BE2C (cell line): Measurements from ENCODE around the gene DCAF7.

Experiments
- DNase-seq: peaks from one replicate; pipeline ENCODE4 v3.0.0-alpha.2; 2020
- H3K27me3 ChIP-seq: fragments of 250-450 bp; sonication (Bioruptor Pico); 2 replicates; pipeline ENCODE4 v1.5.1; 2020; ENCODE audit warnings: mild to moderate bottlenecking
- H3K36me3 ChIP-seq: fragments of 250-450 bp; sonication (Bioruptor Pico); 2 replicates; pipeline ENCODE4 v1.5.1; 2020; ENCODE audit warnings: mild to moderate bottlenecking
- H3K4me1 ChIP-seq: fragments of 250-450 bp; sonication (Bioruptor Pico); 2 replicates; pipeline ENCODE4 v1.5.1; 2020
- H3K4me3 ChIP-seq: 2 replicates; pipeline ENCODE4 v1.5.1; 2011; ENCODE audit warnings: low read depth, low read length
- H3K9me3 ChIP-seq: fragments of 250-450 bp; sonication (Bioruptor Pico); 2 replicates; pipeline ENCODE4 v1.5.1; 2020
- TF ChIP-seq, protein P1 (sequence below): IDR thresholded peaks from 2 replicates; pipeline ENCODE4 v1.5.1; 2012; ENCODE audit warnings: mild to moderate bottlenecking, low read depth, low read length

Gene DCAF7

DNA sequence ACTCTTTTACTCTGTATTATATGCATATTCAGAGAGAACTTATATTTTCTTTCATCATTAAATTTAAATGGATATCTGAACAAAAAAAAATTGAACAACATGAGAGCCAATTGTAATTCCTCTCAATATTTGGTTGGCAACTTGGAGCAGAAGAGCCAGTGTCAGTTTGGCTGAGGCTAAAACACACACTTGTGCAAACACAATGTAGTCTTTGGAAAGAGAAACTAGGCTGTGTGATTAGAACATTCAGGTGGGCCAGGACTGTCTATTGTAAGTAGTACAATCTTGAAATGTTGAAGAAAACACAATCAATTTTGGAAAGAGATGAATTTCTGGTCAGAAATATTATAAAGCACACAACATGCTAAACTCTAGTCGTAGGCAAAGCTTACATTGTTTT lies 17.0 kb downstream of the DCAF7 start:
- H3K4me3 ChIP-seq = no peak overlapping the region
- H3K36me3 ChIP-seq = peaks cover 17% of the 10 kb centered on the region
- H3K4me1 ChIP-seq = no peaks in the 10 kb centered on the region
- H3K27me3 ChIP-seq = no peaks in the 10 kb centered on the region
- no peaks in the 10 kb centered on the region; the same call in 1 of the 2 replicates for H3K9me3 ChIP-seq
- no peak for DNase-seq
- TF ChIP-seq, protein P1, sequence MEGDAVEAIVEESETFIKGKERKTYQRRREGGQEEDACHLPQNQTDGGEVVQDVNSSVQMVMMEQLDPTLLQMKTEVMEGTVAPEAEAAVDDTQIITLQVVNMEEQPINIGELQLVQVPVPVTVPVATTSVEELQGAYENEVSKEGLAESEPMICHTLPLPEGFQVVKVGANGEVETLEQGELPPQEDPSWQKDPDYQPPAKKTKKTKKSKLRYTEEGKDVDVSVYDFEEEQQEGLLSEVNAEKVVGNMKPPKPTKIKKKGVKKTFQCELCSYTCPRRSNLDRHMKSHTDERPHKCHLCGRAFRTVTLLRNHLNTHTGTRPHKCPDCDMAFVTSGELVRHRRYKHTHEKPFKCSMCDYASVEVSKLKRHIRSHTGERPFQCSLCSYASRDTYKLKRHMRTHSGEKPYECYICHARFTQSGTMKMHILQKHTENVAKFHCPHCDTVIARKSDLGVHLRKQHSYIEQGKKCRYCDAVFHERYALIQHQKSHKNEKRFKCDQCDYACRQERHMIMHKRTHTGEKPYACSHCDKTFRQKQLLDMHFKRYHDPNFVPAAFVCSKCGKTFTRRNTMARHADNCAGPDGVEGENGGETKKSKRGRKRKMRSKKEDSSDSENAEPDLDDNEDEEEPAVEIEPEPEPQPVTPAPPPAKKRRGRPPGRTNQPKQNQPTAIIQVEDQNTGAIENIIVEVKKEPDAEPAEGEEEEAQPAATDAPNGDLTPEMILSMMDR = no peak

DNA sequence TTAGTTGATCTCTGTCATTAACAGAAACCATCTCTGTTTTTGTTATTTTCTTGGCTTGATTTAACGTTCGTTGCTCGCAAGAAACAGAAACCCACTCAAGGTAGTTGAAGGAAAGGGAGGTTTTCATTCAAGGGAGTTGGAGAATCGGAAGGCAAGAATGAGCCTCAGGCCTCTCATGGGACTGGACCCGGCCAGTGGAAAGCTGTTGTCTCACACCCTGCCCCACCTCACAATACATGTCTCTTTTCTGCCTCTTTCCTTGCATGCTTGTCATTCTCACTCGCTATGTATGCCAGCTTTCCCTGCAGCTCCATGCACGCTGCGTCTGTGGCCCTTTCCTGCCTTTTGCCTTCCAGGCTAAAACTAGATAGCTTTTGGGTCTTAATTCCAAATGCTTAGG lies 18.3 kb downstream of the DCAF7 start:
- Histone ChIP-seq H3K4me3 (no peak overlapping the region), H3K9me3 (no peaks in the 10 kb centered on the region), H3K27me3 (no peaks in the 10 kb centered on the region), H3K4me1 (no peaks in the 10 kb centered on the region; the same call in none of the 2 replicates), H3K36me3 (peaks cover 17% of the 10 kb centered on the region)
- no peak for DNase-seq
- TF ChIP-seq, protein P1 = no peak

DNA sequence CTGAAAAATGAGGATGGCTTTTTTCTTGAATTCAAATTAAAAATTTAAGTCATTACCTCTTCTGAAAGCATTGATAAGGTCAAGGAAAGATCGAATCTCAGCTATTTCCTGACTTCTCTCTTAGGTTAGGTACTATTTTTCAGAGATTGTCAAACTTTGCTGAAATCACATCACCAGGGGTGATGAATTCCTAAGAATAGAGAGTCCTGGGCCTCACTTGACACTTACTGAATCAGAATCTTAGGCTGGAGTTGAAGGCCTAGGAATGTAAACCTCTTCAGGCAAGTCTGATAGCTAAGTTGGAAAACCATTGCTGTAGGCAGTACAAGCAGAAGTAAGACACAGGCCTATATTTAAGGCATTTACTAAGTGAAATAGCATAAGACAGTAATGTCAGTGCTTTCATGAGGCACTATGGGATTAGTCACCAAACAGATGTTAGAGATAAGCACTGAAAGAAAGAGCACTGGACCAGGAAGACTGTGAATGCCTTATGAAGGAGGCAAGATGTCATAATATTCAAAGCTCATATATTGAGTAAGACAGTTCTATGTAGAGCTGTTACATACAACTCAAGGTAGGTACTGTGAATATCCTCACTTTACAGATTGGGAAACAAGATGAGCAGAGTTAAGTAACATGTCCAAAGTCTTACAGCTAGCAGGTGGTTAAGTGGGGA lies 21.5 kb downstream of the DCAF7 start:
- Histone ChIP-seq H3K36me3 (peaks cover 14% of the 10 kb centered on the region), H3K9me3 (no peaks in the 10 kb centered on the region), H3K4me3 (no peak overlapping the region), H3K4me1 (no peaks in the 10 kb centered on the region; the same call in none of the 2 replicates), H3K27me3 (no peaks in the 10 kb centered on the region)
- TF ChIP-seq, protein P1 = no peak
- no peak for DNase-seq

DNA sequence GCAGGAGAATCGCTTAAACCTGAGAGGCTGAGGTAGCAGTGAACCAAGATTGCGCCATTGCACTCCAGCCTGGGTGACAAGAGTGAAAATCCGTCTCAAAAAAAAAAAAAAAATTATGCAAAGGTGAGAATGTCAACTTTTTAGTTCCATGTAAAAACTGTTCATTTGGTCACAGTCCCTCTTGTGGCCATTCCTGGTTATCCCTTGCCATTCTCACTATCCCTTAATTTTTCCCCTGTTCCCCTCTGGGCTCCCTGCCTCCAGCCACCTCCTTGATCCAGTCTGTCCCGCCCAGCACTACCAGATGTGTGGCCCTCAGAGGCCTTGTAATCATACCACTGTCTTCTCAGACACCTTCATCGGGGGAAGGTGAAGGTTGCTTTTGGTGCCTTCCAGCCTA lies 23.4 kb downstream of the DCAF7 start:
- TF ChIP-seq, protein P1 = peak; percentile 69
- Histone ChIP-seq H3K36me3 (peaks cover 10% of the 10 kb centered on the region), H3K4me1 (no peaks in the 10 kb centered on the region; the same call in none of the 2 replicates), H3K9me3 (no peaks in the 10 kb centered on the region), H3K4me3 (no peak overlapping the region), H3K27me3 (no peaks in the 10 kb centered on the region)
- DNase-seq = peak; percentile 21

DNA sequence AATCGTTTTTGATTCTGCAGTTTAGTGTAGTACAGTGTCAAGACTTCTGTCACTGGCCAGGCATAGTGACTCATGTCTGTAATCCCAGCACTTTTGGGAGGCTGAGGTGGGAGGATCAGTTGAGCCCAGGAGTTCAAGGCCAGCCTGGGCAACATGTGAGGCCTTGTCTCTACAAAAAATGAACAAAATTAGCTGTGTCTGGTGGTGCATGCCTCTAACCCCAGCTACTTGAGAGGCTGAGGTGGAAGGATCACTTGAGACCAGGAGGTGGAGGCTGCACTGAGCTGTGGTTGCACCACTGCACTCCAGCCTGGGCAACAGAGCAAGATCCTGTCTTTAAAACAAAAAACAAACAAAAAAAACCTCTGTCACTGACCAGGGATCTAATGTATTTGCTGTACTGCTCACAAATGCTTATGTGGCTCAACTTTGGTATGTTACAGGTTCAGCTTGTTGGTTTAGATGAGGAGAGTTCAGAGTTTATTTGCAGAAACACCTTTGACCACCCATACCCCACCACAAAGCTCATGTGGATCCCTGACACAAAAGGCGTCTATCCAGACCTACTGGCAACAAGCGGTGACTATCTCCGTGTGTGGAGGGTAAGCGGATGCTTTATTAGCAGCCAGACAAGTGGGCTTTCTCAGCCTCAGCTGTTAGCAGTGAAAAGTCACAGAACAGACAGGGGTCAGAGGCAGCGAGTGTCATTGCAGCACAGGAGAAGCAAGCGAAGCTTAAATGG lies 27.9 kb downstream of the DCAF7 start:
- no peaks in the 10 kb centered on the region; the same call in 1 of the 2 replicates for H3K4me1 ChIP-seq
- peaks cover 46% of the 10 kb centered on the region for H3K36me3 ChIP-seq
- DNase-seq = no peak
- H3K9me3 ChIP-seq = no peaks in the 10 kb centered on the region
- TF ChIP-seq, protein P1 = no peak
- H3K4me3 ChIP-seq = no peak overlapping the region
- H3K27me3 ChIP-seq = no peaks in the 10 kb centered on the region

- TF ChIP-seq, protein P1 = no peak
- H3K27me3 ChIP-seq = no peaks in the 10 kb centered on the region
- H3K9me3 ChIP-seq = no peaks in the 10 kb centered on the region
- H3K4me1 ChIP-seq = no peaks in the 10 kb centered on the region
- no peak overlapping the region for H3K4me3 ChIP-seq
- peaks cover 51% of the 10 kb centered on the region for H3K36me3 ChIP-seq
- DNase-seq = no peak
These were observed 28.5 kb downstream of the DCAF7 start for GRCh38 chr17:63578769-63579111.
